NB4 (cell line): ENCODE measurements around the gene NLGN3.

Experiments
- CTCF ChIP-seq: IDR thresholded peaks from one replicate; pipeline ENCODE4 v1.5.1; 2012; ENCODE audit warnings: low read depth, low read length
- MAX ChIP-seq: IDR thresholded peaks from 2 replicates; pipeline ENCODE4 v1.6.1; 2011; ENCODE audit warnings: low read depth, low read length
- MYC ChIP-seq: IDR thresholded peaks from 2 replicates; pipeline ENCODE4 v1.6.1; 2011; ENCODE audit warnings: low read depth, low read length
- POLR2A ChIP-seq: IDR thresholded peaks from 2 replicates; pipeline ENCODE4 v1.6.1; 2011; ENCODE audit warnings: mild to moderate bottlenecking; ENCODE audit not compliant: insufficient read length; ENCODE audit errors: extremely low read depth

- TF ChIP-seq CTCF (no peak), POLR2A (no peak), MYC (no peak), MAX (no peak)
Observed at GRCh38 chrX:71174795-71175194, 30.2 kb downstream of the NLGN3 start.
